ENCODE results near the gene TBC1D16. TPM values are rescaled to one million over a fixed set of nuclear protein-coding genes. Genes with fewer than 3 reads are reported as not detected.

Gene TBC1D16
- total RNA-seq, 1 donor from 2014 or later: 48.8 TPM

GRCh38 chr17:79952265-79952877 is 83.3 kb downstream of the TBC1D16 start:
- DNase-seq (ENCODE audit: low read depth in 2 of 2): no peak

- peak; percentile 78 to 85 for DNase-seq (ENCODE audit: low read depth in 2 of 2)
These were observed 84.1 kb downstream of the TBC1D16 start for GRCh38 chr17:79951361-79952264.

GRCh38 chr17:79950751-79951150 is 84.9 kb downstream of the TBC1D16 start:
- DNase-seq (ENCODE audit: low read depth in 2 of 2): no peak

- no peak for DNase-seq (ENCODE audit: low read depth in 2 of 2)
These were observed 85.4 kb downstream of the TBC1D16 start for GRCh38 chr17:79950306-79950705.

- no peak for DNase-seq (ENCODE audit: low read depth in 2 of 2)
These were observed 85.9 kb downstream of the TBC1D16 start for GRCh38 chr17:79949656-79950209.

GRCh38 chr17:79948945-79949655 is 86.6 kb downstream of the TBC1D16 start:
- no peak for DNase-seq (ENCODE audit: low read depth in 2 of 2)

- no peak for DNase-seq (ENCODE audit: low read depth in 2 of 2)
These were observed 87.2 kb downstream of the TBC1D16 start for GRCh38 chr17:79948406-79948944.

- DNase-seq (ENCODE audit: low read depth in 2 of 2): peak in 1 of 2 donors; percentile 24
These were observed 88.2 kb downstream of the TBC1D16 start for GRCh38 chr17:79947351-79948031.

- no peak for DNase-seq (ENCODE audit: low read depth in 2 of 2)
These were observed 89.1 kb downstream of the TBC1D16 start for GRCh38 chr17:79946352-79947231.

GRCh38 chr17:79945591-79946255 is 89.9 kb downstream of the TBC1D16 start:
- no peak for DNase-seq (ENCODE audit: low read depth in 2 of 2)

GRCh38 chr17:79944821-79945391 is 90.8 kb downstream of the TBC1D16 start:
- no peak for DNase-seq (ENCODE audit: low read depth in 2 of 2)

GRCh38 chr17:79944251-79944812 is 91.3 kb downstream of the TBC1D16 start:
- DNase-seq (ENCODE audit: low read depth in 2 of 2): no peak

- DNase-seq (ENCODE audit: low read depth in 2 of 2): no peak
These were observed 92.1 kb downstream of the TBC1D16 start for GRCh38 chr17:79943347-79944241.

GRCh38 chr17:79942591-79943346 is 92.9 kb downstream of the TBC1D16 start:
- DNase-seq (ENCODE audit: low read depth in 2 of 2): peak; percentile 94 to 98

- peak in 1 of 2 donors; percentile 71 for DNase-seq (ENCODE audit: low read depth in 2 of 2)
These were observed 93.7 kb downstream of the TBC1D16 start for GRCh38 chr17:79942011-79942405.

- DNase-seq (ENCODE audit: low read depth in 2 of 2): no peak
These were observed 94.3 kb downstream of the TBC1D16 start for GRCh38 chr17:79941088-79942010.
